SK-N-SH (cell line): ENCODE measurements around the gene NUDT14. TPM values are rescaled to one million over a fixed set of nuclear protein-coding genes. Genes with fewer than 3 reads are reported as not detected.

Source experiments
- CTCF ChIA-PET: fragments of 300-600, 350-600 bp; formaldehyde crosslinking; extraction: SDS; loops from one replicate; lab custom pipeline; 2021; lab: Yijun Ruan, JAX
- POLR2A ChIA-PET: fragments of 350-600 bp; sonication (Branson Sonifier 250); formaldehyde crosslinking; extraction: SDS; loops from one replicate; lab custom pipeline; 2020; ENCODE audit warnings: antibody characterized with exemption, inconsistent platforms; lab: Yijun Ruan, JAX
- DNase-seq: peaks from one replicate; pipeline ENCODE4 v3.0.0; 2012
- H2AFZ ChIP-seq: fragments of 200-600 bp; sonication (generic); 2 replicates; pipeline ENCODE4 v1.8.1; 2016; ENCODE audit warnings: antibody characterized with exemption, mild to moderate bottlenecking, low read depth
- H3F3A ChIP-seq: fragments of 200-600 bp; sonication (generic); replicated peaks from 2 replicates; pipeline ENCODE3; 2016; ENCODE audit warnings: antibody characterized with exemption, mild to moderate bottlenecking; ENCODE audit not compliant: insufficient read depth
- H3K27ac ChIP-seq, 2 experiments: fragments of 200-500 bp in 1 of 2; fragments of 200-600 bp in 1 of 2; sonication (Bioruptor generic) in 1 of 2; sonication (generic), shearing (Covaris generic) in 1 of 2; 2 replicates each; pipeline versions ENCODE4 v1.5.1 to v1.6.1; 2014 to 2016; ENCODE audit warnings: low read depth in 2 of 2, inconsistent platforms in 1 of 2, low read length in 1 of 2, mild to moderate bottlenecking in 1 of 2, mixed read lengths in 1 of 2
- H3K27me3 ChIP-seq: fragments of 200-600 bp; sonication (generic), shearing (Covaris generic); 2 replicates; pipeline ENCODE4 v1.6.1; 2016; ENCODE audit warnings: mixed run types; ENCODE audit not compliant: insufficient read depth
- H3K36me3 ChIP-seq, 2 experiments: fragments of 200-500 bp in 1 of 2; fragments of 200-600 bp in 1 of 2; sonication (Bioruptor generic) in 1 of 2; sonication (generic) in 1 of 2; replicated peaks in 1 of 2; 2 replicates each; pipeline versions ENCODE3 to v1.5.1; 2014 to 2016; ENCODE audit warnings: low read length in 1 of 2, mild to moderate bottlenecking in 1 of 2; ENCODE audit not compliant: insufficient read depth in 2 of 2, control insufficient read depth in 1 of 2
- H3K4me1 ChIP-seq, 2 experiments: fragments of 200-500 bp in 1 of 2; fragments of 200-600 bp in 1 of 2; sonication (Bioruptor generic) in 1 of 2; sonication (generic), shearing (Covaris generic) in 1 of 2; 2 replicates each; pipeline versions ENCODE4 v1.5.1 to v1.6.1; 2014 to 2016; ENCODE audit warnings: low read depth in 1 of 2, low read length in 1 of 2, mixed run types in 1 of 2; ENCODE audit not compliant: insufficient read depth in 2 of 2, control insufficient read depth in 1 of 2
- H3K4me2 ChIP-seq: fragments of 200-600 bp; sonication (generic), shearing (Covaris generic); 2 replicates; pipeline ENCODE4 v1.6.1; 2017; ENCODE audit warnings: mixed run types
- H3K4me3 ChIP-seq, 2 experiments: fragments of 200-500 bp in 1 of 2; fragments of 200-600 bp in 1 of 2; sonication (Bioruptor generic) in 1 of 2; sonication (generic), shearing (Covaris generic) in 1 of 2; 2 replicates each; pipeline versions ENCODE4 v1.5.1 to v1.8.1; 2014 to 2016; ENCODE audit warnings: low read depth in 2 of 2, inconsistent platforms in 1 of 2, low read length in 1 of 2, mild to moderate bottlenecking in 1 of 2, mixed read lengths in 1 of 2, moderate library complexity in 1 of 2
- H3K79me2 ChIP-seq: fragments of 200-600 bp; sonication (generic); 2 replicates; pipeline ENCODE4 v1.8.1; 2017; ENCODE audit warnings: mild to moderate bottlenecking; ENCODE audit not compliant: insufficient read depth
- H3K9ac ChIP-seq: fragments of 200-600 bp; sonication (generic); 2 replicates; pipeline ENCODE4 v1.6.1; 2017; ENCODE audit warnings: mixed run types
- H3K9me2 ChIP-seq: fragments of 200-600 bp; sonication (generic); 2 replicates; pipeline ENCODE4 v1.6.1; 2017; ENCODE audit warnings: mixed run types
- H3K9me3 ChIP-seq: fragments of 200-600 bp; sonication (generic); 2 replicates; pipeline ENCODE4 v1.6.1; 2017; ENCODE audit warnings: mixed run types, mild to moderate bottlenecking, moderate library complexity
- H4K20me1 ChIP-seq: fragments of 200-600 bp; sonication (generic); 2 replicates; pipeline ENCODE4 v1.6.1; 2017; ENCODE audit warnings: mild to moderate bottlenecking, mixed run types; ENCODE audit not compliant: insufficient read depth
- ELF1 ChIP-seq: IDR thresholded peaks from 2 replicates; pipeline ENCODE4 v1.4.0; 2012
- EP300 ChIP-seq, 2 experiments: IDR thresholded peaks; 2 replicates each; pipeline versions ENCODE4 v1.4.0 to v1.6.1; 2012; ENCODE audit warnings: borderline replicate concordance in 1 of 2, low read depth in 1 of 2, low read length in 1 of 2
- EZH2phosphoT487 ChIP-seq: fragments of 200-600 bp; sonication (generic); IDR thresholded peaks from 2 replicates; pipeline ENCODE4 v1.6.1; 2017; ENCODE audit warnings: low read depth, mixed run types, mild to moderate bottlenecking, antibody characterized with exemption, moderate library complexity, borderline replicate concordance
- FOSL2 ChIP-seq: IDR thresholded peaks from 2 replicates; pipeline ENCODE4 v1.4.0; 2012; ENCODE audit warnings: low read depth, mild to moderate bottlenecking, moderate library complexity, borderline replicate concordance
- FOXJ3 ChIP-seq: sonication (generic); formaldehyde crosslinking; IDR thresholded peaks from 2 replicates; pipeline ENCODE4 v1.5.1; 2020; ENCODE audit warnings: mild to moderate bottlenecking, missing genetic modification reagents
- GABPA ChIP-seq: IDR thresholded peaks from 2 replicates; pipeline ENCODE4 v1.4.0; 2012; ENCODE audit warnings: low read depth, mild to moderate bottlenecking
- GATA2 ChIP-seq: sonication (generic); formaldehyde crosslinking; IDR thresholded peaks from 2 replicates; pipeline ENCODE4 v1.5.0; 2020; ENCODE audit warnings: mild to moderate bottlenecking, missing genetic modification reagents
- JUND ChIP-seq: IDR thresholded peaks from 2 replicates; pipeline ENCODE4 v1.4.0; 2012
- MAX ChIP-seq: IDR thresholded peaks from 2 replicates; pipeline ENCODE4 v1.4.0; 2012; ENCODE audit warnings: low read depth
- MXI1 ChIP-seq: IDR thresholded peaks from 2 replicates; pipeline ENCODE4 v1.6.1; 2012; ENCODE audit warnings: mild to moderate bottlenecking, low read depth, low read length, improper control_type of control experiment
- NFIC ChIP-seq: IDR thresholded peaks from 2 replicates; pipeline ENCODE4 v1.4.0; 2012; ENCODE audit warnings: borderline replicate concordance
- TEAD4 ChIP-seq: IDR thresholded peaks from 2 replicates; pipeline ENCODE4 v1.4.0; 2012; ENCODE audit warnings: mild to moderate bottlenecking, borderline replicate concordance; ENCODE audit not compliant: insufficient read depth
- WGBS: methylation state at CpG from one replicate; pipeline ENCODE4 v1.1.6; 2017; ENCODE audit warnings: low lambda C conversion rate; 5-methylcytosine and 5-hydroxymethylcytosine counted together
- polyA plus RNA-seq, 3 experiments: library from polyadenylated mRNA; depleted of rRNA; stranded (reverse); fragments of >200 nt; gene quantifications; 2 replicates each; pipeline ENCODE4 v1.2.3, GENCODE V29; 2012
- TF ChIP-seq, protein P1 (sequence below): fragments of 200-600 bp; sonication (generic); IDR thresholded peaks from 2 replicates; pipeline ENCODE4 v1.6.1; 2017; ENCODE audit warnings: antibody characterized with exemption, mild to moderate bottlenecking, moderate library complexity
- TF ChIP-seq, protein P2 (sequence below): IDR thresholded peaks from 2 replicates; pipeline ENCODE4 v1.6.1; 2012; ENCODE audit warnings: mild to moderate bottlenecking, low read depth, low read length, moderate library complexity

NUDT14 gene
- polyA plus RNA-seq, 1 of the 3 experiments (the other 2 are of a cell fraction) = 18.4 TPM

DNA sequence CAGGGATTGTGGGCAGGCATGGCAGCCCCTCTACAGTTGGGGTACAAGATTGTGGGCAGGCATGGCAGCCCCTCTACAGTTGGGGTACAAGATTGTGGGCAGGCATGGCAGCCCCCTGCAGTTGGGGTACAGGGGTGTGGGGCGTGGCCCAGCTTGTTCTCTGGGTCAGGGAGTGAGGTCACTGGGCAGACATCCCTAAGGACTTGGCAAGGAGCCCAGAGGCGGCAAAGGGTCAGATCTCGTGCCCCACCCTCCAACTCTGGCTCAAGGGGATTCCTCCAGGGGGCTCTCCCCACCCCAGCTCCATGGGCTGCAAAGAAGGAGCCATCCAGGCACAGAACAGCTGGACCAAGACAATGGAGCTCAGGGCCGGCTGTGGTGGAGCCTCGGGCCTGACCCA lies 25.8 kb upstream of the NUDT14 start (continued):
- no peak for TF ChIP-seq ELF1
- no peak for TF ChIP-seq EP300 (IDR thresholded peaks at IDR 0.05; ENCODE audit: borderline replicate concordance in 1 of 2, low read depth in 1 of 2, low read length in 1 of 2)

GRCh38 chr14:105205673-105206208 lies 24.6 kb upstream of the NUDT14 start:
- POLR2A ChIA-PET = interaction anchor here (0.6 to 1.2 kb wide), 2 partner anchors 88 to 184 kb away, joined by 3 read pairs; no protein-coding TSS in a partner anchor
- Histone ChIP-seq H2AFZ (no peak overlapping the region), H3K27me3 (no peaks in the 10 kb centered on the region), H3K4me2 (no peak overlapping the region), H4K20me1 (no peaks in the 10 kb centered on the region), H3K4me1 (peaks cover 0 to 89% of the 10 kb centered on the region in 2 experiments; a peak in 1 of 4 replicates), H3K79me2 (no peaks in the 10 kb centered on the region), H3K9ac (no peak overlapping the region), H3K27ac (peak overlapping the region in 1 of 2 experiments; percentile 66; a peak in 2 of 4 replicates), H3K9me2 (no peaks in the 10 kb centered on the region), H3K4me3 (no peak overlapping the region), H3K9me3 (no peaks in the 10 kb centered on the region), H3F3A (no peaks in the 10 kb centered on the region), H3K36me3 (peaks cover 0 to 10% of the 10 kb centered on the region in 2 experiments)
- CTCF ChIA-PET = interaction anchor here (1.0 to 2.4 kb wide), 5 partner anchors 69 to 164 kb away, joined by 3 to 10 read pairs (median 4); no protein-coding TSS in a partner anchor
- WGBS = 65% methylated on average over 4 of the region's 12 CpGs
- TF ChIP-seq NFIC (no peak), EZH2phosphoT487 (no peak), JUND (no peak), FOSL2 (no peak), GATA2 (CRISPR knock-in tag) (no peak), EP300 (IDR thresholded peaks at IDR 0.05; ENCODE audit: borderline replicate concordance in 1 of 2, low read depth in 1 of 2, low read length in 1 of 2) (no peak), MAX (no peak), FOXJ3 (CRISPR knock-in tag) (no peak), GABPA (no peak), MXI1 (no peak), TEAD4 (no peak)
- TF ChIP-seq, protein P1, sequence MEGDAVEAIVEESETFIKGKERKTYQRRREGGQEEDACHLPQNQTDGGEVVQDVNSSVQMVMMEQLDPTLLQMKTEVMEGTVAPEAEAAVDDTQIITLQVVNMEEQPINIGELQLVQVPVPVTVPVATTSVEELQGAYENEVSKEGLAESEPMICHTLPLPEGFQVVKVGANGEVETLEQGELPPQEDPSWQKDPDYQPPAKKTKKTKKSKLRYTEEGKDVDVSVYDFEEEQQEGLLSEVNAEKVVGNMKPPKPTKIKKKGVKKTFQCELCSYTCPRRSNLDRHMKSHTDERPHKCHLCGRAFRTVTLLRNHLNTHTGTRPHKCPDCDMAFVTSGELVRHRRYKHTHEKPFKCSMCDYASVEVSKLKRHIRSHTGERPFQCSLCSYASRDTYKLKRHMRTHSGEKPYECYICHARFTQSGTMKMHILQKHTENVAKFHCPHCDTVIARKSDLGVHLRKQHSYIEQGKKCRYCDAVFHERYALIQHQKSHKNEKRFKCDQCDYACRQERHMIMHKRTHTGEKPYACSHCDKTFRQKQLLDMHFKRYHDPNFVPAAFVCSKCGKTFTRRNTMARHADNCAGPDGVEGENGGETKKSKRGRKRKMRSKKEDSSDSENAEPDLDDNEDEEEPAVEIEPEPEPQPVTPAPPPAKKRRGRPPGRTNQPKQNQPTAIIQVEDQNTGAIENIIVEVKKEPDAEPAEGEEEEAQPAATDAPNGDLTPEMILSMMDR = no peak
- TF ChIP-seq, protein P2, sequence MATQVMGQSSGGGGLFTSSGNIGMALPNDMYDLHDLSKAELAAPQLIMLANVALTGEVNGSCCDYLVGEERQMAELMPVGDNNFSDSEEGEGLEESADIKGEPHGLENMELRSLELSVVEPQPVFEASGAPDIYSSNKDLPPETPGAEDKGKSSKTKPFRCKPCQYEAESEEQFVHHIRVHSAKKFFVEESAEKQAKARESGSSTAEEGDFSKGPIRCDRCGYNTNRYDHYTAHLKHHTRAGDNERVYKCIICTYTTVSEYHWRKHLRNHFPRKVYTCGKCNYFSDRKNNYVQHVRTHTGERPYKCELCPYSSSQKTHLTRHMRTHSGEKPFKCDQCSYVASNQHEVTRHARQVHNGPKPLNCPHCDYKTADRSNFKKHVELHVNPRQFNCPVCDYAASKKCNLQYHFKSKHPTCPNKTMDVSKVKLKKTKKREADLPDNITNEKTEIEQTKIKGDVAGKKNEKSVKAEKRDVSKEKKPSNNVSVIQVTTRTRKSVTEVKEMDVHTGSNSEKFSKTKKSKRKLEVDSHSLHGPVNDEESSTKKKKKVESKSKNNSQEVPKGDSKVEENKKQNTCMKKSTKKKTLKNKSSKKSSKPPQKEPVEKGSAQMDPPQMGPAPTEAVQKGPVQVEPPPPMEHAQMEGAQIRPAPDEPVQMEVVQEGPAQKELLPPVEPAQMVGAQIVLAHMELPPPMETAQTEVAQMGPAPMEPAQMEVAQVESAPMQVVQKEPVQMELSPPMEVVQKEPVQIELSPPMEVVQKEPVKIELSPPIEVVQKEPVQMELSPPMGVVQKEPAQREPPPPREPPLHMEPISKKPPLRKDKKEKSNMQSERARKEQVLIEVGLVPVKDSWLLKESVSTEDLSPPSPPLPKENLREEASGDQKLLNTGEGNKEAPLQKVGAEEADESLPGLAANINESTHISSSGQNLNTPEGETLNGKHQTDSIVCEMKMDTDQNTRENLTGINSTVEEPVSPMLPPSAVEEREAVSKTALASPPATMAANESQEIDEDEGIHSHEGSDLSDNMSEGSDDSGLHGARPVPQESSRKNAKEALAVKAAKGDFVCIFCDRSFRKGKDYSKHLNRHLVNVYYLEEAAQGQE = no peak
- no peak for DNase-seq
